GM12878 (cell line): ENCODE measurements around the gene PRDX3.
"Not testable (repeated sequence)": the region's sequence is repeated elsewhere in the genome, so short reads cannot be mapped to it uniquely, and the experiment has no call there.

ENCODE experiments used
- FOXM1 ChIP-seq: IDR thresholded peaks from 2 replicates; pipeline ENCODE4 v1.6.1; 2012; ENCODE audit warnings: low read depth, mild to moderate bottlenecking, inconsistent platforms, low read length, moderate library complexity
- GABPA ChIP-seq: IDR thresholded peaks from 2 replicates; pipeline ENCODE4 v1.6.1; 2014; ENCODE audit warnings: antibody characterized with exemption, low read depth, mild to moderate bottlenecking, inconsistent platforms
- MEF2A ChIP-seq: IDR thresholded peaks from 2 replicates; pipeline ENCODE4 v1.6.1; 2011; ENCODE audit warnings: low read depth, mild to moderate bottlenecking, low read length, moderate library complexity; ENCODE audit not compliant: insufficient read depth

DNA sequence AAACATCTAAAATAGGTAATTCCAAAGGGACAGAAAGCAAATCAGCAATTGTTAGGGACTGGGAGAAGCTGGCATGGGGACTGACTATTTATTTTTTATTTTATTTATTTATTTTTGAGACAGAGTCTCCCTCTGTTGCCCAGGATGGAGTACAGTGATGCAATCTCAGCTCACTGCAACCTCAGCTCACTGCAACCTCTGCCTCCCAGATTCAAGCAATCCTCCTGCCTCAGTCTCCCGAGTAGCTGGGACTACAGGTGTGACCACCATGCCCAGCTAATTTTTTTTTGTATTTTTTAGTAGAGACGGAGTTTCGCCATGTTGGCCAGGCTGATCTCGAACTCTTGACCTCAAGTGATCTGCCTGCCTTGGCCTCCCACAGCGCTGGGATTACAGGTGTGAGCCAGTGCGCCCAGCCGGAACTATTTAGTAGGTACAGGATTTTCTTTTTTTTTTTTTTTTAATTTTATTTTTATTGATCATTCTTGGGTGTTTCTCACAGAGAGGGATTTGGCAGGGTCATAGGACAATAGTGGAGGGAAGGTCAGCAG, 2.3 kb upstream of the PRDX3 start:
- TF ChIP-seq MEF2A, GABPA, FOXM1: not testable (repeated sequence)
